Chondrocyte (in vitro differentiated cells): ENCODE results near the gene APBA1. TPM values are rescaled to one million over a fixed set of nuclear protein-coding genes. Genes with fewer than 3 reads are reported as not detected.

Source experiments
- DNase-seq: peaks from one replicate; pipeline ENCODE4 v3.0.0; 2021; ENCODE audit warnings: mixed read lengths, low spot score
- H3K27ac Mint-ChIP-seq: one replicate; pipeline ENCODE4 v1.8.0; 2021; ENCODE audit warnings: mild to moderate bottlenecking, moderate library complexity, mixed read lengths; ENCODE audit not compliant: unreplicated experiment
- H3K27me3 Mint-ChIP-seq: 2 replicates; pipeline ENCODE4 v1.8.0; 2021; ENCODE audit warnings: low read depth, mixed read lengths
- H3K36me3 Mint-ChIP-seq: 2 replicates; pipeline ENCODE4 v1.8.0; 2021; ENCODE audit warnings: low read depth, mixed read lengths
- H3K4me1 Mint-ChIP-seq: 2 replicates; pipeline ENCODE4 v1.8.0; 2021; ENCODE audit warnings: low read depth, mild to moderate bottlenecking, mixed read lengths
- H3K4me3 Mint-ChIP-seq: one replicate; pipeline ENCODE4 v1.8.0; 2021; ENCODE audit warnings: mild to moderate bottlenecking, moderate library complexity, mixed read lengths; ENCODE audit not compliant: unreplicated experiment
- H3K9me3 Mint-ChIP-seq: 2 replicates; pipeline ENCODE4 v1.8.0; 2021; ENCODE audit warnings: low read depth, mixed read lengths
- CTCF ChIP-seq: fragments of 200-600 bp; sonication (generic); IDR thresholded peaks from 2 replicates; pipeline ENCODE4 v1.5.0; 2021; ENCODE audit warnings: antibody characterized with exemption, mild to moderate bottlenecking, moderate library complexity
- total RNA-seq: library from RNA; stranded (reverse); gene quantifications from 3 replicates; pipeline ENCODE4 v1.2.1, GENCODE V29; 2021

The APBA1 gene
- total RNA-seq, 1 donor from 2014 or later: 12.3 TPM

- H3K36me3 Mint-ChIP-seq: peaks cover 9% of the 10 kb centered on the region
- no peaks in the 10 kb centered on the region for H3K9me3 Mint-ChIP-seq
- no peak overlapping the region for H3K27ac Mint-ChIP-seq
- no peak for TF ChIP-seq CTCF
- DNase-seq: no peak
- H3K4me1 Mint-ChIP-seq: peaks cover 6% of the 10 kb centered on the region
- H3K27me3 Mint-ChIP-seq: no peaks in the 10 kb centered on the region
- H3K4me3 Mint-ChIP-seq: no peak overlapping the region
Measured at GRCh38 chr9:69469136-69469535, 203.0 kb downstream of the APBA1 start.

DNA sequence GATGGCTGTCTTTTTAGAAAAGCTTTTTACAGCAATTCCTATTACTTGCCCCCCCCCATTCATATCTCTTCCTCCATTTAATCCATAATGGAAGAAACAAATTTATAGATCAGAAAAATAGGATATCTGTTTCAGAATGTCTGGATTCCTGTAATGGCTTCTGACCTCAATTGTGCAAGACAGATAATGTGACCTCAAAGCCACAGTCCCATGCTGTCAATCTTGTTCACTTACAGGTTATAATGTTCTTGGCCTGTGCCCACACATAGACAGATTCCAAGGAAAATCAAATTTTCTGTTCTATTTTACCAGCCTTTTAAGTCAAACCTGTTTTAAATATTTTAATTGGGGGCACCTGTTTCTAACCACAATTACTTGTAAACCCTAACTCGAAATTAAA, 203.8 kb downstream of the APBA1 start:
- TF ChIP-seq CTCF: no peak
- no peak for DNase-seq
- no peak overlapping the region for H3K27ac Mint-ChIP-seq
- H3K36me3 Mint-ChIP-seq: peaks cover 9% of the 10 kb centered on the region
- no peaks in the 10 kb centered on the region for H3K9me3 Mint-ChIP-seq
- H3K4me1 Mint-ChIP-seq: peaks cover 6% of the 10 kb centered on the region
- no peaks in the 10 kb centered on the region for H3K27me3 Mint-ChIP-seq
- H3K4me3 Mint-ChIP-seq: no peak overlapping the region

DNA sequence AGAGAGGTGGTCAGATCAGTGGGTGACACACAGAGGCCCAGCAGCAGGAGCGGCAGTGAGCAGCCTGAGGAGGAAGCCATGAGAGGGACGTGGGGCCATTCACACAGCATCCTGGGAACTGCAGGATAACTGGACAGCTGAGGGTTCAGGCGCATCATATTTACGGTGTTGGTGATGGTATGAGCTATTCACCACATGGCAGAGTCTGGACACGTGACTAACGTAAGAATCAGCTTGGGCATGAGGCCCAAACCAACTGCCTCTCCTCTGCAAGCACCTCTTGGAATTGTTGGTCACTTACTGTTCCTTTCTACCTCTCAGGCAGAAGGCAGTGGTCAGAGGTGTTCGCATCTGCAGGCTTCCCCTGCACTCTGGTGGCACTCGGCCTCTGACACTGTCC, 206.0 kb downstream of the APBA1 start:
- H3K9me3 Mint-ChIP-seq: no peaks in the 10 kb centered on the region
- TF ChIP-seq CTCF: no peak
- H3K36me3 Mint-ChIP-seq: peaks cover 8% of the 10 kb centered on the region
- DNase-seq: no peak
- H3K27ac Mint-ChIP-seq: no peak overlapping the region
- peaks cover 6% of the 10 kb centered on the region for H3K4me1 Mint-ChIP-seq
- no peaks in the 10 kb centered on the region for H3K27me3 Mint-ChIP-seq
- no peak overlapping the region for H3K4me3 Mint-ChIP-seq

GRCh38 chr9:69465473-69465872, 206.7 kb downstream of the APBA1 start:
- no peak for DNase-seq
- Mint-ChIP-seq H3K4me1 (peaks cover 6% of the 10 kb centered on the region), H3K27me3 (no peaks in the 10 kb centered on the region), H3K36me3 (peaks cover 8% of the 10 kb centered on the region), H3K4me3 (no peak overlapping the region), H3K27ac (no peak overlapping the region), H3K9me3 (no peaks in the 10 kb centered on the region)
- no peak for TF ChIP-seq CTCF

DNA sequence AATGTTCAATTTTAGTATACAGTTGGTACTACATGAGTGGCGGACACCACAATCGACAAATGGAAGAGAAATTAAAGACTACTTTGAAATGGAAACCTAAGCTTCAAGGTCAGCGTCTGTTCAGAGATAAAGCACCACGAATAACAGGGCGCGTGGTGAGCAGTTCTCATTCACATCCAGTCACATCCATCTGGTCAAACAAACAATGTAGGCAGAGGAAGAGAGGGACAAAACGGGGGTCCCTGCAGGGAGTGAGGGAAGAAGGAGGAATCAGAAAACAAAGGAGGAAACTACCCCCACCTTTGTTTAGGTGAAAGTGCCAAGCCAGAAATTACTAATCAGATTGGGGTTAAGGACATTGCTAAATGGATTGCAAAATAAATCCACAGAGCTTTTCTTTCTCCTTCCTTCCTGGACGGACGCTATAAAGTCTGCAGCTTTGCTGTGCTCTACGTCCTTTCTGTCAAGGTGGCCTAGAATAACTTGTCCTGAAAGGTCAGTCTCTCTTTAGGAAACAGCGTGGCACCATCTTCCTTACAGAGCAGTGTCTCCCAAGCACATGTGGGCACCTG, 208.6 kb downstream of the APBA1 start:
- H3K27me3 Mint-ChIP-seq: no peaks in the 10 kb centered on the region
- H3K36me3 Mint-ChIP-seq: peaks cover 8% of the 10 kb centered on the region
- no peak for DNase-seq
- peaks cover 6% of the 10 kb centered on the region for H3K4me1 Mint-ChIP-seq
- no peaks in the 10 kb centered on the region for H3K9me3 Mint-ChIP-seq
- H3K27ac Mint-ChIP-seq: no peak overlapping the region
- H3K4me3 Mint-ChIP-seq: no peak overlapping the region
- no peak for TF ChIP-seq CTCF
